ENCODE measurements around the gene KCNE1.
A peak's percentile ranks its signal among the peaks of the same experiment; 100 is the strongest.
"Not testable (repeated sequence)": the region's sequence is repeated elsewhere in the genome, so short reads cannot be mapped to it uniquely, and the experiment has no call there.

Gene KCNE1

GRCh38 chr21:34557261-34557660 lies 45.3 kb upstream of the KCNE1 start:
- Mint-ChIP-seq H3K4me1 (peaks cover 15% of the 10 kb centered on the region), H3K4me3 (no peak overlapping the region), H3K27me3 (ENCODE audit: low read depth) (no peaks in the 10 kb centered on the region), H3K36me3 (ENCODE audit: low read depth) (peaks cover 12% of the 10 kb centered on the region), H3K9me3 (peaks cover 10% of the 10 kb centered on the region), H3K27ac (no peak overlapping the region)
- no peak for TF ChIP-seq CTCF (IDR thresholded peaks at IDR 0.05; ENCODE audit: unreplicated experiment in 3 of 3)

- H3K36me3 Mint-ChIP-seq (ENCODE audit: low read depth), result peaks cover 12% of the 10 kb centered on the region
- peaks cover 12% of the 10 kb centered on the region for H3K4me1 Mint-ChIP-seq
- H3K9me3 Mint-ChIP-seq, result peaks cover 10% of the 10 kb centered on the region
- H3K4me3 Mint-ChIP-seq; H3K27ac Mint-ChIP-seq; H3K27me3 Mint-ChIP-seq (ENCODE audit: low read depth): not testable (repeated sequence)
Measured at GRCh38 chr21:34554670-34555069, 42.7 kb upstream of the KCNE1 start.

- peaks cover 12% of the 10 kb centered on the region for H3K36me3 Mint-ChIP-seq (ENCODE audit: low read depth)
- H3K4me1 Mint-ChIP-seq, result peaks cover 11% of the 10 kb centered on the region
- TF ChIP-seq CTCF (IDR thresholded peaks at IDR 0.05; ENCODE audit: unreplicated experiment in 3 of 3), result no peak
- H3K27ac Mint-ChIP-seq, result no peak overlapping the region
- no peak overlapping the region for H3K4me3 Mint-ChIP-seq
- H3K27me3 Mint-ChIP-seq (ENCODE audit: low read depth), result no peaks in the 10 kb centered on the region
- peaks cover 10% of the 10 kb centered on the region for H3K9me3 Mint-ChIP-seq
Measured at GRCh38 chr21:34554227-34554626, 42.2 kb upstream of the KCNE1 start.

- peaks cover 10% of the 10 kb centered on the region for H3K9me3 Mint-ChIP-seq
- H3K27ac Mint-ChIP-seq, result peak overlapping the region; percentile 36 to 71 (median 68)
- TF ChIP-seq CTCF (IDR thresholded peaks at IDR 0.05; ENCODE audit: unreplicated experiment in 3 of 3), result no peak
- no peaks in the 10 kb centered on the region for H3K27me3 Mint-ChIP-seq (ENCODE audit: low read depth)
- peaks cover 12% of the 10 kb centered on the region for H3K36me3 Mint-ChIP-seq (ENCODE audit: low read depth)
- peaks cover 6% of the 10 kb centered on the region for H3K4me1 Mint-ChIP-seq
- H3K4me3 Mint-ChIP-seq, result peak overlapping the region in 1 of 3 experiments; percentile 13
Measured at GRCh38 chr21:34553151-34553952, 41.3 kb upstream of the KCNE1 start.

- TF ChIP-seq CTCF (IDR thresholded peaks at IDR 0.05; ENCODE audit: unreplicated experiment in 3 of 3), result no peak
- H3K27ac Mint-ChIP-seq, result peak overlapping the region; percentile 36 to 71 (median 68)
- no peaks in the 10 kb centered on the region for H3K27me3 Mint-ChIP-seq (ENCODE audit: low read depth)
Measured at GRCh38 chr21:34552360-34553098, 40.5 kb upstream of the KCNE1 start.

GRCh38 chr21:34550182-34550799 lies 38.3 kb upstream of the KCNE1 start:
- no peak for TF ChIP-seq CTCF (IDR thresholded peaks at IDR 0.05; ENCODE audit: unreplicated experiment in 3 of 3)
- Mint-ChIP-seq H3K4me3 (no peak overlapping the region), H3K27me3 (ENCODE audit: low read depth) (no peaks in the 10 kb centered on the region), H3K4me1 (peaks cover 12% of the 10 kb centered on the region), H3K9me3 (peaks cover 10% of the 10 kb centered on the region), H3K36me3 (ENCODE audit: low read depth) (peaks cover 12% of the 10 kb centered on the region), H3K27ac (no peak overlapping the region)

More at GRCh38 chr21:34552360-34553098, 40.5 kb upstream of the KCNE1 start:
- Mint-ChIP-seq H3K36me3 (ENCODE audit: low read depth) (peaks cover 12% of the 10 kb centered on the region), H3K9me3 (peaks cover 10% of the 10 kb centered on the region), H3K4me1 (peaks cover 6% of the 10 kb centered on the region), H3K4me3 (peak overlapping the region in 1 of 3 experiments; percentile 13)
